ENCODE data around the gene MPPED2. TPM values are rescaled to one million over a fixed set of nuclear protein-coding genes. Genes with fewer than 3 reads are reported as not detected.

MPPED2 gene
- total and polyA plus RNA-seq, 2 of the 13 experiments (the other 11 are each of a cell fraction or from before 2014, with no cell fraction given) = not detected

DNA sequence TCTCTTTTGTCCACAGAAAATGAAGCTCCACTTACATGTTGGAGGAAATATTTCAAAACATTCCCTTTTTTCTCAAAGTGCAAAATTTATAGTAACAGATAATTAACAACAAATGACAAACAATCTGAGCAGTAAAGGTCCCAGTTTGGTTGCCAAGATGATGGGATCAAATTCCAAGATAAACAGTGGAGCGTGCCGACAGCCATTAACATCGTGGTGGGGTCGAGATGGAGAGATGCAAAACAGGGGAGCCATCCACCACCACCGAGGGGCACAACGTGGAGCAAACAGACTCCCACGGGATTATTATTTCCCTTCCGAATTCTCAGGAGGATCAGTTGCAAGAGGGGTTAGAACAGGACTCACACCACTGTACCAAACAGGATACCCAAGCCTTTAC, 17.2 kb downstream of the MPPED2 start (continued):
- TF ChIP-seq, protein P1, sequence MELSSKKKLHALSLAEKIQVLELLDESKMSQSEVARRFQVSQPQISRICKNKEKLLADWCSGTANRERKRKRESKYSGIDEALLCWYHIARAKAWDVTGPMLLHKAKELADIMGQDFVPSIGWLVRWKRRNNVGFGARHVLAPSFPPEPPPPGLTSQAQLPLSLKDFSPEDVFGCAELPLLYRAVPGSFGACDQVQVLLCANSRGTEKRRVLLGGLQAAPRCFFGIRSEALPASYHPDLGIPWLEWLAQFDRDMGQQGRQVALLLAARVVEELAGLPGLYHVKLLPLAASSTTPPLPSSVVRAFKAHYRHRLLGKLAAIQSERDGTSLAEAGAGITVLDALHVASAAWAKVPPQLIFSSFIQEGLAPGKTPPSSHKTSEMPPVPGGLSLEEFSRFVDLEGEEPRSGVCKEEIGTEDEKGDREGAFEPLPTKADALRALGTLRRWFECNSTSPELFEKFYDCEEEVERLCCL (CRISPR knock-in tag; IDR thresholded peaks at IDR 0.05; ENCODE audit: borderline replicate concordance) = no peak
- TF ChIP-seq ZNF3 (CRISPR knock-in tag; IDR thresholded peaks at IDR 0.05) = no peak
- TF ChIP-seq ZNF296 (CRISPR knock-in tag; conservative IDR thresholded peaks at IDR 0.05) = no peak

DNA sequence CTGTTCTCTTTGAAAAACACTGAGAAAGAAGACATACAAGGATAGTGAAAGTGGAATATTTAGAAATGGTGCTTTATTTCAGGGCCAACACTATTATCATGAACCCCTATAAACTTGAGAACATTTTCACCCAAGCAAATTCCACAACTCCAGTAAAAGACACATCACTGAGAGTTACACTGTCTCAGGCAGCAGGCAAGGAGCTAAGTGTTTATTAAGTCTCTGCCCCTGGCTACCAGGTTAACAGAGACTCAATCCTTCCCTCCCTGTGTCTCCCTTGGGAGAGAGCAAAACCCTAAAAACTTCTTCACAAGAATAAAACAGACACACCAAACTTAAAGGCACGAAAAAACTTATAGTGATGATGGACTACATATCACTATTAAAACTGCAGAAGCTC, 18.5 kb downstream of the MPPED2 start:
- no peaks in the 10 kb centered on the region for H3K9me3 ChIP-seq (ENCODE audit: low read length)
- TF ChIP-seq, protein P2, sequence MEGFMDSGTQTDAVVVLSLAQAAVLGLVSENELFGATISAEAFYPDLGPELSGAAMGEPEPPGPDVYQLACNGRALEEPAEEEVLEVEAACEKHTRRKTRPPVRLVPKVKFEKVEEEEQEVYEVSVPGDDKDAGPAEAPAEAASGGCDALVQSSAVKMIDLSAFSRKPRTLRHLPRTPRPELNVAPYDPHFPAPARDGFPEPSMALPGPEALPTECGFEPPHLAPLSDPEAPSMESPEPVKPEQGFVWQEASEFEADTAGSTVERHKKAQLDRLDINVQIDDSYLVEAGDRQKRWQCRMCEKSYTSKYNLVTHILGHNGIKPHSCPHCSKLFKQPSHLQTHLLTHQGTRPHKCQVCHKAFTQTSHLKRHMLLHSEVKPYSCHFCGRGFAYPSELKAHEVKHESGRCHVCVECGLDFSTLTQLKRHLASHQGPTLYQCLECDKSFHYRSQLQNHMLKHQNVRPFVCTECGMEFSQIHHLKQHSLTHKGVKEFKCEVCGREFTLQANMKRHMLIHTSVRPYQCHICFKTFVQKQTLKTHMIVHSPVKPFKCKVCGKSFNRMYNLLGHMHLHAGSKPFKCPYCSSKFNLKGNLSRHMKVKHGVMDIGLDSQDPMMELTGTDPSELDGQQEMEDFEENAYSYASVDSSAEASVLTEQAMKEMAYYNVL (CRISPR knock-in tag; IDR thresholded peaks at IDR 0.05; ENCODE audit: borderline replicate concordance) = no peak
- TF ChIP-seq PLRG1 (conservative IDR thresholded peaks at IDR 0.05) = no peak
- no peak for TF ChIP-seq ZNF460 (CRISPR knock-in tag; IDR thresholded peaks at IDR 0.05; ENCODE audit: borderline replicate concordance)
- no peak for TF ChIP-seq SETDB1 (CRISPR knock-in tag; IDR thresholded peaks at IDR 0.05; ENCODE audit: borderline replicate concordance)
- TF ChIP-seq POGZ (CRISPR knock-in tag; IDR thresholded peaks at IDR 0.05) = no peak
- no peak for DNase-seq (ENCODE audit: low spot score)
- H3K4me1 ChIP-seq (ENCODE audit: insufficient read depth, low read length) = no peaks in the 10 kb centered on the region
- H3K9ac ChIP-seq (ENCODE audit: insufficient read depth, low read depth, low read length) = no peak overlapping the region
- H3K79me2 ChIP-seq (ENCODE audit: insufficient read depth, low read length) = no peaks in the 10 kb centered on the region
- no peaks in the 10 kb centered on the region for H3K36me3 ChIP-seq (replicated peaks in 1 of 2; ENCODE audit: control insufficient read depth in 1 of 2, insufficient read depth in 2 of 2, low read length in 2 of 2)
- ChIA-PET CTCF (ENCODE audit: low intra/inter-chr PET ratio, low total read pairs) (no interaction called here), POLR2A (no interaction called here)
- H2AFZ ChIP-seq (ENCODE audit: low read length) = no peak overlapping the region
- no peak overlapping the region for H3K4me3 ChIP-seq (replicated peaks in 1 of 3; ENCODE audit: insufficient read depth in 1 of 3, low read depth in 2 of 3, low read length in 3 of 3)
- BruUV-seq (replicated peaks) = no TSS peak
- WGBS (ENCODE audit: low lambda C conversion rate) = 0% methylated on average over 1 of the region's 1 CpG
- ATAC-seq = no peak
- no peaks in the 10 kb centered on the region for H3K27me3 ChIP-seq (ENCODE audit: control insufficient read depth in 1 of 2, insufficient read depth in 2 of 2, low read length in 2 of 2)
- intact Hi-C loops (cut with micrococcal nuclease; ENCODE audit: unreplicated experiment) (no loop called here), in situ Hi-C loops (cut with HindIII; ENCODE audit: extremely low pct_ligation_motif_present, low pct_unique_long_range_greater_than_20kb) (no loop called here)
- H4K20me1 ChIP-seq (ENCODE audit: insufficient read depth, low read length) = no peaks in the 10 kb centered on the region
- no peak for FAIRE-seq
- H3K4me2 ChIP-seq (ENCODE audit: low read depth, low read length) = no peak overlapping the region
- no peak overlapping the region for H3K27ac ChIP-seq (ENCODE audit: extremely low read length, insufficient read depth, low read length)
